ENCODE data around the gene WDFY4.

The WDFY4 gene

DNA sequence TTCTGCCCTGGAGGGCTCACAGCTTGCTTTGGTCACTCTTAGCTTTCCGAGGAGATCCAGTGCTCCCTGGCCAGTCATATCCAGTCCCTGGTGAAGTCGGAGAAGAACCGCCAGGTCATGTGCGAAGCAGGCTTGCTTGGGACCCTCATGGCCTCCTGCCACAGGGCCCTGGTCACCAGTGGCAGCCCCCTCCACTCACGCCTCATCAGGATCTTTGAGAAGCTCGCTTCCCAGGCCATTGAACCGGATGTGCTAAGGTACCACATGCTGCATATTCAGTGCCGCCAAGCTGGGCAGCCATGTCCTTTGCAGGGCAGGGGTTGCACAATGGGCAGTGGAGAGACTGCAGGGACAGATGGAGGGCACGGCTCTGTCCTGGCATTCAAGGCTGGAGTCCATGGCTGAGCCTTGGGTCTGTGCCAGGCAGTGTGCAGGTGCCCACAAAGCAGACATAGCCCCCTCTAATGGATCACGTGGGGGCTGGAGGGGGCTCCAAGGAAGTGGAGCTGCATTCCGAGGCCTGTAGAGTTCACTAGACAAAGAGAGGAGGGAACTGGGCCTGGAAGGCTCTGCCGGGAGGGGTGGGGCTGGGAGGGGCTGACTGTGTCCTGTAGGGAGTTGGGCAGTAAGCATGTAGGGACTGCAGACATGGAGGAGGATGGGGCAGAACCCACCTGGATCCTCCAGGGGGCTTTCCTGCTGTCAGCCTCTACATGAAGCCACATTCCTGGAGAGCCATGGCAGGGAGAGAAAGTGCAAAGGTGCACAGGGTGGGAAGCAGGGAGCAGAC is 89.9 kb downstream of the WDFY4 start:
- FAIRE-seq = no peak

DNA sequence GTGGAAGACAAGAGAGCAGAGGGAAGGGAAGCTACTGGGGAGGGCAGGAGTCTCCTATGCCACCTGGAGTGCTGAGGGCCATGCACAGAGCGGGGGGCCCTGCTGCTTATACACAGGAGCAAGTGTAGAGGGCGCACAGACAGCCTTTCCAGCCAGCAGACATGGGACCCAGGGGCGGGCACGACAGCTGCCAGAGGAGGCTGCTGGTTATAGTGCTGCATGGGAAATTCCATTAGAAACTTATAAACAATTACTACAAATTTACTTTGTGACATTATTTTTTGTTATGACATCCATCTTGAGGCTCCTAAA is 90.5 kb downstream of the WDFY4 start:
- no peak for FAIRE-seq

DNA sequence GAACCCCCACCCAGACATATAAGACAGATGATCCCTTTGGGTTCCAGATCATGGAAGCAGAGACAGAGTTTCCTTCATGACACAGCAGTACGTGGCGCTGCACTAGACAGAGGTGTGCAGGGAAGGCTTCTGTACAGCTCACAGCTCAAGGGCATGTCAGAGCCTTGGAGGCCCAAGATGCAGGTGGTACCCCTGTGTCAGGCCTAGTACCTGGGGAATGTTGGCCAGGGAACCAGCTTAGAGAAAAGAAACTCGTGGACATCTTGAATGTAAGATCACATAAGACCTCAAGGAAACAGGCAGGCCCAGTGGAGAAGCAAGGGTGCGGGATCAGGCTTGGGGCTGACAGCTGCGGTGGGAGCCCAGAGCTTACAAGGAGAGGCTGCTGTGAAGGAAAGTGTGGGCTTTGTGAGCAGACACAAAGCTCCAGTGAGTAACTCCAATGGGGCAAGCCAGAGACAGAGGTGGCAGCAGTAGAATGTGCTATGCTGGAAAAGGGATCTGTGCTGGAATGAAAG is 91.4 kb downstream of the WDFY4 start:
- FAIRE-seq = no peak

DNA sequence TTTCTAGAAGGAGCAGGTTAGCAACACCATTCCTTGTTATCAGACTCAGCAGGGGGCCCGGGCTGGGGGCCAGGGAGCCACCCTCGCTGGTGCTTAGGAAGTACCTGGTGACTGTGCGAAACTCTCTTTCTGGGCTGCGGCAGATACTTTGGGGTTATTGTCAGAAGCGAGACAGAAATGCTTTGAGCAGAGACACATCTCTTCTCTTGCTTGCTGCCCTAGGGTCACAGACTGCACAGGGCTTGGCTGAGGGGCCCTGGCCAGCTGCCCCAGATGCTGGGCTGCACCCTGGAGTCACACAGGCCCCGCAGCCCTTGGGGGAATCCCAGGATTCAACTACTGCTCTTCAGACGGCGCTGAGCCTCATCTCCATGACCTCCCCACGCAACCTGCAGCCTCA is 91.9 kb downstream of the WDFY4 start:
- no peak for FAIRE-seq

DNA sequence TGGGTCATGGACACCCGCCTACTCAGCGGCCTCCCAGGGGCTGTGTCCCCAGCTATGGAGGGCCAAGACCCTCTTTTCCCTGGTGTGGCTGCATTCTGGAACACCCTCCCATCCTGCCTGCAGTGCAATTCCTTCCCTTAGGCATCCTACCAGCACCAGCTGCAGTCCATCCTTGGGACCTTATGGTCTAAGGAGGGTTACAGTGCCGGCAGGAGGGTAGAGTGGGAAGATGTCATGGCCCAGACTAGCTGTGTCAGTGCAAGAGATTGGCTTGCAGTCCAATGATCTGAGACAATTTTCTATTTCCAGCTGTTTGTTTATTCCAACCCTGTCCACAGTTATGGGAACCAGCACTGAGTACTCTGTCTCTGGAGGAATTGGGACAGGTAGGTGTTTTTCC is 92.4 kb downstream of the WDFY4 start:
- no peak for FAIRE-seq

DNA sequence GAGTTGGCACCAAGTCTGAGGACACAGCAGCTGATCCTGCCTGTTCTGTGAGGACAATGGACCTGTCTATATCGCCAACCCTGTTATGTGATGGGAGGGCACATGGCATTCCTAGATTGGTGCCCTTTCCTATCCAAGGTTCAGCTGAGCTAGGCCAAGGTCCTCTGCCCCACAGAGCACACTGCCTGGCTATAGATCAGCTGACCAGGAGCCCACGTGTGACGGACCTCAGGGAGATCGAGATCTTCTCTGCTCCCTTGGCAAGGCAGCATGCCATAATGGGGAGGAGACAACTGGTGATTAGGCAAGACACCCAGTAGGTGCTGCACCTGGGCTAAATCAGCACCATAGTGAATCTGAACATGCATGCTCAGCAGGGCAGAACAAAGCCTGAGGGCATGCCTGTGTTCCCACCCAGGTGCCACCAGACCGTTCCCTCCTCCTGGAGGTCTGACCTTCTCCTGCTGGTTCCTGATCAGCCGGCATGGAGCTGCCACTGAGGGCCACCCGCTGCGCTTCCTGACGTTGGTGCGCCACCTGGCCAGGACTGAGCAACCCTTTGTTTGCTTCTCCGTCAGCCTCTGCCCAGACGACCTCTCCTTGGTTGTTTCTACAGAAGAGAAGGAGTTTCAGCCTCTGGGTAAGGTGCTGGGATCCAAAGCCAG is 93.7 kb downstream of the WDFY4 start:
- no peak for FAIRE-seq

DNA sequence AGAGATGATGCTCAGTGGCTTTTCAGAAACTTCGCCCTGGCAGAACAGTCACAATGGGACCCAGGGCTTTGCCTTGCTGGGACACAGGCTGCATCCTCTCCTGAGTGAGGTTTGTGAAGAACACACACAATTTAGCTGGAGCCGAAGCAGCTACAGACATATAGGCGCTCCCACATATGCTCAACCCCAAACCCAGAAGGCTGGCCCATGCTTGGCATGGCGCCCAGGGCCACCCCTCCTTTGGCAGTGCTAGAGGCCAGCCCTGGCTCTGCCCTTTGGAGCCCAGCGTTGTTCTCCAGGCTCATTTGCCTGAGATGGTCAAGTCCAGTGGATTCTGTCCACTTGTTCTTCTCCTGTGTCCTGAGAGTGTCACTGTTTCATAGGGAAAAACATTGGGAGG is 94.4 kb downstream of the WDFY4 start:
- no peak for FAIRE-seq

DNA sequence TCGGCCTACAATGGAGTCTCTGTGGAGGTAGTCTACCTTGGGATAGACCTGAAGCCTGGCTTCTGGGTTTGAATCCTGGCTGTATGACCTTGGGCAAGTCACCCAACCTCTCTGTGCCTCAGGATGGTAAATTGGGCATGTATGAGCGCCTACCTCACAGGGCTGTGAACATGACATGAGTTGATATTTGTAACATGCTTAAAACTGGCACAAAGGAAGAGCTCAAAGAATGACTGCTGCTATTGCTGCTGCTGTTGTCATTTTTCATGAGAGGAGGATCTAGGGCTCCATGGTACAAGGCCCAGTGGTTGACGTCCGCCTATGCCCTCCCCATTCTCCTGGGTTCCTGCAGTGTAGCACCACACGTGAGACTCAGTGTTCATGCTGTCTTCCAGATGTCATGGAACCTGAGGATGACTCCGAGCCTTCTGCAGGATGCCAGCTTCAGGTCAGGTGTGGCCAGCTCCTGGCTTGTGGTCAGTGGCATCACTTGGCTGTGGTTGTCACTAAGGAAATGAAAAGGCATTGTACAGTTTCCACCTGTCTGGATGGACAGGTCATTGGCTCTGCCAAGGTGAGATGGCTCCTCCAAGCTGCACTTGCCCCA is 95.0 kb downstream of the WDFY4 start:
- no peak for FAIRE-seq

DNA sequence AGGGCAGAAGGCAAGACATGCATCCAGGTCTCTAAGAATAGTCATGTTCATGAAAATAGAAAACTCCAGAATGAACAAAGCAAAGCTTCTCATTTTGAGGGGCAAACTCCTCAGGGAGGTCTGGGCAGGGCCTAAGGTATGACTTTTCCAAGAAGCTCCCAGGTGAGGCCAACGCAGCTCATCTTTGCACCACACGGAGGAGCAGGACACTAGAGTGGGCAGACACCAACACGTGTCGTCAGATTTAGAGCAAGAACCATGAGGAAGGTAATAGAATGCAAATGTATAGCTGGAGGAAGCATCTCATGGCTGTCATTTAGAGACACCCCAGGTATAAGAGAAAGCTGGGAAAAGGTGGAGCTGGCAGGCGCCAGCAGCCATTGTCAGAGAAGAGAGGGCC is 95.7 kb downstream of the WDFY4 start:
- no peak for FAIRE-seq

DNA sequence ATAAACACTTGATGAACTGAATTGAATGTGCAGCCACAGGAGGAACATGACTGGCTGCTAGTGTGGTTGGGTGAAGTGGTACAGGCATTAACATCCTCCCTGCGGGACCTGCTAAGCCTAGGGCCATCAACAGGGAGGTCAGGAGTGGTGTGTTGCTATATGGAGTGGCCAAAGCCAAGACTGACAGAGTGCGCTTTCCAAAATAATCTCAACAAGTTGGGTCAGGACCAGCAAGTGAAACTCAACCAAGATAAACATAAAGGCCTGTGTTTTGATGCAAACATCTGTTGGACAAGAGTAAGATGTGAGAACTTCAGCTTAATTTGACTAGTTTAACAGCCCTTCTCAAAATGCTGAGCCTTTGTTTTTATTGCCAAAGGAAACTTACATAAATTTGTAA is 97.7 kb downstream of the WDFY4 start:
- FAIRE-seq = no peak

DNA sequence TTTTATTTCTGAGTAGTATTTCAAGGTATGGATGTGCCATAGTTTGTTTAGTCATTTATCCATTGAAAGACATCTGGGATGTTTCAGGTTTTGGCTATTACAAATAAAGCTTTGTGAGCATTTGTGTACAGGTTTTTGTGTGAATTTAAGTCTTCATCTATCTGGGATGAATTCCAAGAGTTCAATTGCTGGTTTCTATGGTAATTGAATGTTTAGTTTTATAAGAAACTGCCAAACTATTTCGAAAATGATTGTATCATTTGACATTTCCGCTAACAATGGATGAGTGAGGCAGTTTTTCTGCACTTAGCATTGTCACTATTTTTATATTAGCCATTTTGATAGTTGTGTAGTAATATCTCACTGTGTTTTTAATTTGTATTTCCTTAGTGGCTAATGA is 99.4 kb downstream of the WDFY4 start:
- FAIRE-seq = no peak

DNA sequence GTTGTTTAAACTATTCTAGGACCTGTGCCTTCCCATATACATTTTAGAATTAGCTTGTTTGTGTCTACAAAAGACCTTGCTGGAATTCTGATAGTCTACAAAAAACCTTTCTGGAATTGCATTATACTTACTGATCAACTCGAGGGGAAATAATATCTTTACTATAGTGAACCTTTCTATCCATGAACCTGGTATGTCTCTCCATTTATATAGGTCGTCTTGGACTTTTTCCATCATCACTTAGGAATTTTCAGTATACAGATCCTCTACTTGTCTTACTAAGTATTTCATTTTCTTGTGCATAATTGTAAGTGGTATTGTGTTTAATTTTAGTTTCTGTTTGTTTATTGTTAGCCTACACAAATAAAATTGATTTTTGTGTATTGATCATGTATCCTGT is 101.1 kb downstream of the WDFY4 start:
- FAIRE-seq = no peak

DNA sequence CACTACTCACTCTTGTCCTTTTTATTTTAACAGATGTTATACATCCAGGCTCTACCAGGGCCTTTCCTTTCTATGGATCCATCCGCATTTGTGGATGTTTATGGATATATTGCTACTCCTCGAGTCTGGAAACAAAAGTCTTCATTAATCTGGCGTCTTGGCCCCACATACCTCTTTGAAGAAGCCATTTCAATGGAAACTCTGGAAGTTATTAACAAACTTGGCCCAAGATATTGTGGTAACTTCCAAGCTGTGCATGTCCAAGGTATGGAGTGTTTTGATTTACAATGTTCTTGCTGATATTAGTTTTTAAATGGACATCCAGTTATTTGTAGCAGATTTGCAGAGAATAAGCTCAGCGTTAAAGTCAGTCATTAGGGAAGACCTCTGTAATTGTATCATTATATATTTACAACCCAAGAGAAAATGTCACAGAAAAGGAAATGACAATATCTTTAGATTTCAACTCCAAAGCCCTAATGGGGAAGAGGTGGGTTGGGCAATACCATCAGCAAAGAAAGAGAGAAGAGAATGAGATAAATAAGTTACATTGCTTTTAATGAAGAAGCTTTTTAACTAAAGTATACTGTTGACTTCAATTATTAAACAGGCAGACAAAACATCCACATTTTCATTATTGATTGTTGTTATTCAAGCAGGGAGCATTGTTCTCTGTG is 102.1 kb downstream of the WDFY4 start:
- no peak for FAIRE-seq

DNA sequence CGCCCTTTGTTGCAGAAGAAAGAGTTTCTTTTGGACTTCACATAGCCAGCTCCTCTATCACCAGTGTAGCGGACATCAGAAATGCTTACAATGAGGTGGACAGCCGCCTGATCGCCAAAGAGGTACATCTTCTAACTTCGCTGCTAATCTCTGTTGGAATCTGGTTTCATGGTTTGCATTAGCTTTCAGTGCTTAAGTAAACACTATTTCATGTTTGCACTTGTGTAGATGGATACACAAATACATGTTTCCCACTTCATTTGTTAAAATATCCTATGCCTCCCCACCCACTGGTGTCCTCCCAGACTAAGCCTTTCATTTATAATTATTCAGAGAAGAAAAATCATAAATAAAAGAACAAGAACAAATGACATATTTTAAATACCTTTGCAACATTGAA is 103.9 kb downstream of the WDFY4 start:
- no peak for FAIRE-seq

DNA sequence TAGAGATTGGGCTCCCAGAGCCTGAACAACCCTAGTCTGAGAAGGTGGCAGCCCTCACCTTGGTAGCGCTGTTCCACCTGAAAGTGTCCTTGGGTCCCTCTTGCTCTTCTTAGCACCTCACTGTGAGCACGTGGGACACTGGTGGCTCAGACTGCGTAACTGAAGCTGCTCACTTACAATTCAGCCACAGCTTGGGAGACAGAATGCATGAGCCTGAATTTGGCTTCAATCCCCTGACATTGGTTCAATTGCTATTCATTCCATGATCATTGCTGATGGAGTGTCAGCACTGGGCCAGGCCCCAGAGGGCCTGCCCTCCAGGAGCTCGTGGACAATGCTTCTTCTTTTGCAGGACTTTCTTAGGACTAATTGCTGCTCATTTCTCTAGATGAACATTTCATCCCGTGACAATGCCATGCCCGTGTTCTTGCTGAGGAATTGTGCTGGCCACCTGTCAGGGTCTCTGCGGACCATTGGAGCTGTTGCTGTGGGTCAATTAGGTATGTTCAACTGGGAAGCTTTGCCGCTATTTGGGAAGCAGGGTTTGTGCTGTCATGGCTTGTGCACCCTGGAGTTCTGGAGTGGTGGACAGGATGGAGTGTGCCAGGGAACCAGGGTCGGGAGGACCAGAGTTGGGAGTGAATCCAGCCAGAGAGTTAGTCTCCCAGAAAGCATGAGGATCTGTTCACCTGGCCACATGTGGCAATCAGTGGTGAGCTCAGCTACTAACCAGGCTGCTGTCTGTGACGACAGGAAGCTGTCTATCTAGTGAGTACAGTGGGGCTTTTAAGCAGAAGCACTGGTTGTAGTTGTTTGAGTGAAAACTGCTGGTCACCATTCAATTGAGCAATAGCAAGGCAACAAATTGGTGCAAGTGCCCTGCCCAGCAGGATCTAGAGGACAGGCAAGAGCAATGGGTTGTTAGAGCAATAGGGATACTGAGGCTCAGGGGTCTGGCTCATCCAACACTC is 105.1 kb downstream of the WDFY4 start:
- no peak for FAIRE-seq

DNA sequence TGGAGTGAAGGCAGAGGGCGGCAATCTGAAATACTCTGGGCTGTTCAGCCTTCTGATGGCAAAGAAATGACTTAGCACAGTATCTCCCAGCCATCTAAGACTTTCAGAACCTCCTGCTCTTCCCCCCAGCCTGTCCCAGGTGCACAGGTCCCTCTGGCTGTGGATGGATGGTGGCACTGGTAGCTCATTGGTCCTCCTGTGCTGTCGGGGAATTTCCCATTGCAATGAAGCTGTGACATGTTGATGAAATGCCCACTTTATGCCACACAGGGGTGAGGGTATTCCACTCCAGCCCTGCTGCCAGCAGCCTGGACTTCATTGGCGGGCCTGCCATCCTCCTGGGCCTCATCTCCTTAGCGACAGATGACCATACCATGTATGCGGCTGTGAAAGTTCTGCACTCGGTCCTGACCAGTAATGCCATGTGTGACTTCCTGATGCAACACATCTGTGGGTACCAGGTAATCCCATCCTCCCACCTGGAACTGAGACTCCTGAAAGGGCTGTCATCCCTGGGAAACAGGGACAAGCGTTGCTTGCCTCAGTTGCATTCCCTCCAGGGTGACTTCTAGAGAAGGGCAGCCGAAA is 105.9 kb downstream of the WDFY4 start:
- FAIRE-seq = no peak

DNA sequence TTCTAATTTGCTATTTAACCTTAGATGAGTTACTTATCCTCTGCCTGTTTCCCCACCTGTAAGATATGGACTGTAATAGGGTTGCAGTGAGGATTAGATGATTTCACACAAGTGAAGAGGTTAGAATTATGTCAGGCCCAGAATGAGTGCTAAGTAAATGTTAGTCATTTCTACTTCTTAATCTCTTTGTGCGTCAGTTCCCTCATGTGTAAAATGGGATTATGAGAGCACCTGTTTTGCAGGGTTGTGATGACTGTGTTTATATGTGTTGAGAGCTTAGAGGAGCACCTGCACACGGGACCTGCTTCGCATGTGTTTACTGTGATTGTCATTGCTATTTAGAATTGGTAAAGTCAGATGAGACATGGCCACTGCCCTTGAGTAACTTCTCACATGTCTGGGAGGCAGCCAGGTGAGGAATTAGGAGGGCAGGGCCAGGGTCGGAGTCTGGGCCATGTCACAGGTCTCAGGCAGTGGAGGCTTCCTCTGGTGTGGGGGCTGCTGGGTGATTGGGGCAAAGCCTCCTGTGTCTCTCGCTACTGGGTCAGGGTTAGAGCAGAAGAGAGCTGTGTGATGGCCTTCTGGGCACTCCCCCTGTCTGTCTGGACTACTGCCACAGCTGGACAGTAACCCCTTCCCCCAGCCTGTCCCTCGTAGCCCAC is 106.7 kb downstream of the WDFY4 start:
- no peak for FAIRE-seq

DNA sequence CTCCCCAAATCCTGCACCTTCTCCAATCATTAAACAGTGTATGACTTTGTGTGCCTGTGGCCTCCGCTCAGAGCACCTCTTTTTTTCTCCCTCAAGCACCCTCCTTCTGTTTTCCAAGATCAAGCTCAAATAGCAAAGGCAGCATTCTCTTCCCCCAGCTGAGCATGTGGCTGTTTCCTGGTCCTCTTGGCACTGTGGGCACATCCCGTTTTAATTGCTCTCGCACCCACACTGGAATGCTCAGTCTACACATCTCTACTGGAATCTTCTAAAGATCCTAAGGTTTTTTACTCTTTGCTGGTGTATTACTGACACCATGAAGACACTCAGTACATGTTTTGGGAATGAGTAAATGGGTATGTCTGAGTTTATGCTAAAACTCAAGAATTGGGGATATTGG is 107.4 kb downstream of the WDFY4 start:
- no peak for FAIRE-seq

DNA sequence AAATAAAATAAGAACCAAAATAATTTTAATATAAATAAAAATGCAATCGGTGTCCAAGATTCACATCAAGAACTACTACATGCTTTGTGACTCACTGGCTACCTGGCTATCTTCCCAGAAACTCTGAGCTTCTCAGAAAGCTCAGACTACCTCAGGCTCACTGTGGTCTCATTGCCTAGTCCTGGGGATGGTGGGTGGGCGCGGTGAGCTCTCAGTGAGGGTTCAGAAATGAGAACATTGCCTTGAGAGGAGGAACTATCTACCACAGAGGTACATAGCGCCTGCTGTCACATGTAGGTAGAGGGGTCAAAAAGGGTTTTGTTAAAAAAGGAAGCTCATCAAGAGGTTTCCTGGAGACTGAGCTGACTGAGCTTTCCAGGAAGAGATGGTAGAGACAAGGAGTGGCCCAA is 108.0 kb downstream of the WDFY4 start:
- FAIRE-seq = no peak

DNA sequence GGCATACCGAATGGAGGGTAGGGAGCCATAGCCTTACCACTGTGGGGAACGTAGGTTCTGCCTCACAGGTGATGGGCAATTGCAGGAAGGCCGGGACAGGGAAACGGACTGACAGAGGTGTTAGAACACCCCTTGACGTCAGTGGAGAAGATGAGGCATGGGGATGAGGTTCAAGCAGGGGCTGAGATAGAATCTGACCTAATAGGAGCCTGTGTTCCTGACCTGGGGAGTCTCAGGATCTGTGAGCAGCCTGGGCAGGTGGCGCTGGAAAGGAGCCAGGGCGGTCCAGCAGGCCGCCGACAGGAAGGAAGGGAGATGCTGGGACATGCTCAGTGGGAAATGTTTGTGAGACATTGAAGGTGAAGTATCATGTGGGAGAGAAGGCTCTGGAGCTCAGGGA is 109.4 kb downstream of the WDFY4 start:
- no peak for FAIRE-seq

DNA sequence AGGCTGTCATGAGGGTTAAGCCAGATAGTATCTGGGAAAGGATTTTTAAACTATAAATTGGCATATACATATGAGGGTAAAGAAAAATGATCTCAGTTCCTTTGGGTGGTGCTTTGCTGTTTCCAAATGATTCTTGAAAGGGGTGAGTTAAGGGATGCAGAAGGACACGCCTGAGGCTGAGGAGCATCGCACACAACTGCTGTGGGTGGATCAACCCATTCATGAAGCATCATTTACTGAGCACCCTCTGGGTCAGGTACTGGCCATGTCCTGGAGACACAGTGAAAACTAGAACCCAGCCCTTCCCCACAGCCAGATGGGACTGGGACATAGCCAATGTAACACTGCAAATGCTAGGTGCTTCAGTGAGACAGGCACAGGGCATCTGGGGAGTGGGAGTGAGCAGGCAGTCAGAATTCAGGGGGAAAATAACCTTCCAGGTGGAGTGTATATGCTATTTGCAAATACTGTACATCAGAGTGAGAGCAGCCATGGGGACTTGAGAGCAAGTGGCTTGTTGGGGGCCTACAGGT is 112.1 kb downstream of the WDFY4 start:
- no peak for FAIRE-seq
